ENCODE measurements around the gene SUGCT.
"Not testable (repeated sequence)": the region's sequence is repeated elsewhere in the genome, so short reads cannot be mapped to it uniquely, and the experiment has no call there.

The SUGCT gene

DNA sequence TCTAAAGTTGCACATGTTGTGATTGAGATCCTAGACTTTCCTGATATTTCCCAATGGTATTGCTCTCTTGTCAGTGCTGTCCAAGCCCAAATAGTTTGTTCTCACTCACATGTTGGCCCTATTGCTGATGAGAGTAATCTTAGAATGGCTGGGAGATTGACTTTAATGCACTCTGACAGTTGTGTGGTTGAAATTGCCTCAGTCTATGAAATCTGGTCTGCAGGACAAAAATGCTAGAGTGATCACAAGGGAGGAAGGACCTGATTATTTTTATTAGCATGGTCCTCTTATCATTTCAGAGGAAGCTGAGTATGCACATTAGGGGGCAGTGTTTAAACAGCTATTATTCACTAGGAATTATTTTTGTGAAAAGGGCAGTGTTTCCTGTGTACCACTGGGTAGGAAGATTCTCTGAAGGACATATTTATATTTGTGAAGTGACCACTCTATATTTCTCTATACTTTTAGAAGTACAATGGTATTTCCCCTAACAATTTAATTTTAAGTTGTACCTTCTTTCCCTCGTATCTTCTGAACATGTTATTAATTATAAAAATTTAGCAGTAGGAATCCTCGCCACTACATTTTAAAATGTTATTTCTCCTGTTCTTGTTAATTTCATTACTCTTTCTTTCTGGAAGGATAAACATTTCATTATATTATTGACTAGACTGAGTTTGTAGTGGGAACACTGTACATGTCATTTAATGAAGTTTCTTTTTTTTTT is 64.4 kb downstream of the SUGCT start:
- no peak for DNase-seq (ENCODE audit: extremely low read depth in 1 of 2, low read depth in 1 of 2)

DNA sequence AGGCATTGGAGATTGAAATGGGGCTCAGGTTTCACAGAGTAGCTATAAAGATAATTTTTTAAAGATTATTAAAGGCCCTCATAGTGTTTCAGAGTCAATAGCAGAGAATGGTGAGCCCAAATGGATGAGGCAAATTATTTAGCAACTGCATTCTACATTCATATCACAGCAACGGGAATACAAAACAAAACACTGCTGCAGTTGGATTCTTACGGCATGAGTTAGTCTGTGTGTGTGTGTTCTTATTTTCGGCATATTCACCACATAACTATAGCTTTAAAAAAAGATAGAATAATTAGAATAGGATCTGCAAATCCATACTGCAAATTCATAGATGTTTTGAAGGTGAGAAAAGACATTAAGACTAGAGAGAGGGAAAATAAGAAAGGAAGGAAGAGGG is 66.0 kb downstream of the SUGCT start:
- no peak for DNase-seq (ENCODE audit: extremely low read depth in 1 of 2, low read depth in 1 of 2)

DNA sequence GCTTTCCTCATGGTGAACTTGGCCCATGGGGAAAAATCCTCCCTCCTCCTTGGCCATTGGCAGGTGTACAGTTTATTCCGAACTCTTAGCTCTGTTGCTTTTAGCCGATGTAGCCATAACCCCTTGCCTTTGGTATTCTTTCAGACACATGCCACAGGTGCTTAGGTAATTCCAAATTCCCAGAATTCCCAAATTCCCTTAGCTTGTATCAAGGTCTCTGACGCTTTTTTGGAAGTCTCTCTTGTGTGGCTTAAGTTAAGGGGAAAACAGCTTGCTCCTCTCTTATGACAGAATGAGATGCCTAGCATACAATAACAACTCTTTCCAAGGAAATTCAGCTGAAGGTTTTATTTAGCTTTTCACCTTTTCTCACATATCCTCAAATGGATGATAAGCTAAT is 68.0 kb downstream of the SUGCT start:
- DNase-seq (ENCODE audit: extremely low read depth in 1 of 2, low read depth in 1 of 2): no peak

DNA sequence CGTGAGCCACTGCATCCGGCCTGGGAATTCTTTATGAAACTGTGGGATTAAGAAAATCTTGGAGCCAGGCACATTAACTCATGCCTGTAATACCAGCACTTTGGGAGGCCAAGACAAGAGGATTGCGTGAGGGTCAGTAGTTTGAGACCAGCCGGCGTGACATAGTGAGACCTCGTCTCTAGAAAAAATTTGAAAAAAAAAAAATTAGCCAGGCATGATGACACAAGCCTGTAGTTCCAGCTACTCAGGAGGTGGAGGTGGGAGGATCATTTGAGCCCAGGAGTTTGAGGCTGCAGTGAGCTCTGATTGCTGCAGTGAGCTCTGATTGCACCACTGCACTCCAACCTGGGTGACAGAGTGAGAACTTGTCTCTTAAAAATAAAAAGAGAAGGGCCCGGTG is 69.8 kb downstream of the SUGCT start:
- no peak for DNase-seq (ENCODE audit: extremely low read depth in 1 of 2, low read depth in 1 of 2)

DNA sequence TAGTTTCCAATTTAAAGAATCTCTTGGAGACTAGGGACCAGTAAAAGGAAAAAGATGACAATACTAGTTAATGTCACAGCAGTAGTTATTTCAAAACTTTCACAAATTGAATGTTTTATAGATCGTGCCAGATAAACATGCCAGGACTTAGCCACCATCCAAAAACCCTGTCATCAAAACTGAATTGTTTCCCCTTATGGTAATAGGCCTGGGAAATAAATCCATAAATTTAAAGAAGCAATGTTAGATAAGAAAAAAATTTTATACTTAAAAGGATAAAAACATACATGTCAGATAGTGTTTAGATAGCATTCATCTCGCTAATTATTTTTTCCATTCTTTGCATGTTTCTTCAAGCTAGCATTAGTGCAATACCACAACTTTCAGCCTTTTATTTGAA is 71.2 kb downstream of the SUGCT start:
- no peak for DNase-seq (ENCODE audit: extremely low read depth in 1 of 2, low read depth in 1 of 2)

DNA sequence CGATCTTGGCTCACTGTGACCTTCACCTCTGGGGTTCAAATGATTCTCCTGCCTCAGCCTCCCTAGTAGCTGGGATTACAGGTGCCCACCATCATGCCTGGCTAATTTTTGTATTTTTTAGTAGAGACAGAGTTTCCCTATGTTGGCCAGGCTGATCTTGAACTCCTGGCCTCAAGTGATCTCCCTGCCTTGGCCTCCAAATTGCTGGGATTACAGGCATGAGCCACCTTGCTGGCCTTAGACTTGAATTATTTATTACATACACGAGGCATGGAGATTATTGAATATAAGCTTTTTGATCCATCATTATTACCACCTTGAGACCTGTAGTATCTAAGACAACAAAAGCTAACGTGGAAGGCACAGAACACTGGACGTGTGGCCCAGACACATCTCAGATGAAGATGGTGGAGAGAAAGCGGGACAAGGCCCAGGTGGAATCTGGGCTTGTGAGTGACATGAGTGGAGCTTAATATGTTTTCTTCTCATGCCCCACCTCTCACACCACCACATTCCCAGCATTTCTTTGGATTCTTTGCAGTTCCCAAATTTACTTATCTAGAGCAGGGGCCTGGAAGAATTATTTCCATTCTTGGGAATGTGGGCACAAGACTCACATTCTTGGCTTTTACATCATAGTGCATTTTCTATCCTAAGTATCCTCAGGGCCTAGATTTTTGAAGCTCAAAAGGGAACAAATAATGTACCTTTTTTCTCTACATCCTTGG is 76.6 kb downstream of the SUGCT start:
- no peak for DNase-seq (ENCODE audit: extremely low read depth in 1 of 2, low read depth in 1 of 2)

DNA sequence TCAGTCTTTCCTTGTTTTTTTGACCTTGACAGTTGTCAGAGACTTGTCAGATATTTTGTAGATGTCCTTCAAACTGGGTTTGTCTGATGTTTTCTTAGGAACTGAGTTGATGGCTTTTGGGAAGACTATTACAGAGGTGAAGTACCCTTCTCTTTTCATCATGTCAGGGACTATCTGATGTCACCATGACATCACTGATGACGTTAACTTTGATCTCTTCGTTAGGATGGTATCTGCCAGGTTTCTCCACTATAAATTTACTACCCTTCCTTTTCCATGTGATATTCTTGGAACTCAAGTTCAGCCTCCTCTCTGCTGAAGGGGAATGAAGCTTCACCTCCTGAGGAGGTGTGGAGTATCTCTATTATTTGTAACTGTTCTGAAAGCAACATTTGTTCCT is 78.5 kb downstream of the SUGCT start:
- DNase-seq (ENCODE audit: extremely low read depth in 1 of 2, low read depth in 1 of 2): no peak

DNA sequence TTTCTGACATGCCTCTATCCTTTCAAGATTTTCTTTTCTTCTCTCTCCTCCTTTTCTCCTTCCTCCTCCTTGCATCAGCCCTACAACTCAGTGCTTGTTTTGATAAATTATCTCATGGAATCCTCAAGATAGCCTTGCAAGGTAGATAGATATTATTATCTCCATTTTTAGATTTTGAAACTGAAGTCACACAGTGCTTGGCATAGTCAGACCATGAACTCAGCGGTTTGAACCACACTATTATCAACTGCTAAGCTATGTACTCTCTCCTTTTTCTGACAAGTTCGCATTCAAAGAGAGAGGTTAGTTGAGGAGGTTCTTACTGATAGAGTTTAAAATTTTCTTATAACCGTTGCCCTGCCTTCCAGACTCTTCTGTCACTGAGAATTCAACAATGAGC is 79.1 kb downstream of the SUGCT start:
- DNase-seq (ENCODE audit: extremely low read depth in 1 of 2, low read depth in 1 of 2): no peak

DNA sequence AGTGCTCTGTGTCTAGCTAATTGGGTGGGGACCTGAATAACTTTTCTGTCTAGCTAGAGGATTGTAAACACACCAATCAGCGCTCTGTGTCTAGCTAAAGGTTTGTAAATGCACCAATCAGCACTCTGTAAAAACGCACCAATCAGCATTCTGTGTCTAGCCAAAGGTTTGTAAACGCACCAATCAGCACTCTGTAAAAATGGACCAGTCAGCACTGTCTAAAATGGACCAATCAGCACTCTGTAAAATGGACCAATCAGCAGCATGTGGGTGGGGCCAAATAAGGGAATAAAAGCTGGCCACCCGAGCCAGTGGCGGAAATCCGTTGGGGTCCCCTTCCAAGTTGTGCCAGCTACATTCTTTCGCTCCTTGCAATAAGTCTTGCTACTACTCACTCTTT is 83.8 kb downstream of the SUGCT start:
- DNase-seq (ENCODE audit: extremely low read depth in 1 of 2, low read depth in 1 of 2): not testable (repeated sequence)

DNA sequence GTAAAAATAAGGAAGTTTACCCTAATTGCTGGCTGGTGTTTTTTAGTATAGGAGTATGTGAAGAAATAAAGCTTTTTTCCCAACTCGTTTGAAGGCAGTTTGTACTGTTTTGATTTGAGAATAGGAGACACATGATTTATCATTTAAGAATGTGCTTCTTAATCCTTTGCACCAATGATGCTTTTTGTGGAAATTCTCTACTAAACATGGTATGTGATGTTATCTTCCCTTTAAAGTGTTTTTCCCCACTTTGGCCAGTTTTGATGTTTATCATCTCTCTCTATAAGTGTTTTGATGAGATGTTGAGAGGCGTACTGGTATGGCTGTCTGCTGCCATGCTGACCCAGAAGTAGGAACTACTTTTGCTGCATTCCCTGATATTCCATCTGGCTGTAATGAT is 85.1 kb downstream of the SUGCT start:
- no peak for DNase-seq (ENCODE audit: extremely low read depth in 1 of 2, low read depth in 1 of 2)

DNA sequence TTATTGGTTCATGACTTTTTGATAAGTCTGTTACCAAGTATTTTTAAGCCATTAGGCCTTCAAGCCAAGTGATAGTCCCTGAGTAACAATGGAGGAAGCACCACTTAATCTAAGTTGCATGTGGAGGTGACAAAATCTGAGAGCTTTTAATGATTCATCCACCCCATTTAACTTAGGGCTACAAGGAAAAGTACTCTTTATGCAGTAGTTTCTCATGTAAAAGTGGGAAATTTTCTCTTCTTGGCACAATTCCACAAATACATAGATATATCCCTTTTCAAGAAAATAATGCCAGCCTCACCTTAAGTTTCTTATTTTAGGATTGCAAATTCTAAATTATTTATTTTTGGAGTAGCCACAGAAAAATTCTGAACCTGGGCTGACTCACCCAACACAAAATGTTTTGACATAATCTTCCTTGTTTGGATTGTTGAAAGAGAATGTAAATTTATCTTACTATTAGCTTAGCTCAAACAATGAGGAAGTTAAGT is 85.7 kb downstream of the SUGCT start:
- no peak for DNase-seq (ENCODE audit: extremely low read depth in 1 of 2, low read depth in 1 of 2)

DNA sequence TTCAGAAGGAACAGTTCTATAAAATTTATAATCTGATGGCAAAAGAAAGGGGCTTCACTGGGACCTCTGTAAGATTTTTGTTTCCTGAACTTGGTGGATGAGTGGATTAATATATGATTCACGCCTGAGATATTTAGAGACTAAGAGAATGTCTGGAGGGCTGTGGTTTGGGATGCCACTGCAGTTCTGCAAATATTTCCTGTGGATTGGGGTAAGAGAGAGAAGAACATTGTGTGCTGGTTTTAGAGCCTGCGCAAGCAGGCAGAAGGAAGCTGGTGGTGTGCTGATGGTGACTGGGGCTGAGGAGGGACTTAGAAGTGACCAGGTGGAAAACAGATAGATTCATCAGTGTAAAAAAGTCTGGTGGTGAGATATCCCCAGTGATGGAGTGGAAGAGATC is 87.0 kb downstream of the SUGCT start:
- no peak for DNase-seq (ENCODE audit: extremely low read depth in 1 of 2, low read depth in 1 of 2)

DNA sequence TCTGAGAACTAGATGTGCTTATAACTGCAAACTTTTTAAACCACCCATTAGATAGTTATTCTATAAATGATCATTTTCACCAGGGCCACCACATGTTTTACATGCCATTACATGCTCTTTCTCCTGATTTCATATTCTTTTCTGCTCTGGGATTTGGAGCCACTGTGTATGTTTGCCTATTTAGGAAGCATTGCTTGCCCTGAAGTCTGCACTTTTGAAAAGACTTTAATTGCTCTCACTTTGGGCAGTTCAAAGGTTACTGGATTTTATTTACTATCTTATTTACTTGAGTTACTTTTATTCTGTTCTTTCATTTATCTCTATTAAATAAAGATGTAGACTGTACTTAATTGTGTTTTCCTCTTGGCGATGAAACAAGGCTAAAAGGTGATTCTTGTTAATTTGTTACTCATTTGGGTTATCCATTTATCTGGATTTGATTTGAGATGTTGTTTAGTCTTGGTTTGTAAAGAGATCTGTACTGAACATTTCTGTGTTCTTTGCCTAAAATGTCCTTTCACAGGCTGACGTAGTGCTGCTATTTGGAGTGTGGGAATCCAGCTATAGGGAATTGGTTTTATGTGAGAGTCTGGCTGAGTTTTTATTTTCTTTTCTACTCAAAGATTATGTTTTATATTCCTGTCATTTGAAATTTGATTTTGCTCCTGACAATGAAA is 88.8 kb downstream of the SUGCT start:
- no peak for DNase-seq (ENCODE audit: extremely low read depth in 1 of 2, low read depth in 1 of 2)

DNA sequence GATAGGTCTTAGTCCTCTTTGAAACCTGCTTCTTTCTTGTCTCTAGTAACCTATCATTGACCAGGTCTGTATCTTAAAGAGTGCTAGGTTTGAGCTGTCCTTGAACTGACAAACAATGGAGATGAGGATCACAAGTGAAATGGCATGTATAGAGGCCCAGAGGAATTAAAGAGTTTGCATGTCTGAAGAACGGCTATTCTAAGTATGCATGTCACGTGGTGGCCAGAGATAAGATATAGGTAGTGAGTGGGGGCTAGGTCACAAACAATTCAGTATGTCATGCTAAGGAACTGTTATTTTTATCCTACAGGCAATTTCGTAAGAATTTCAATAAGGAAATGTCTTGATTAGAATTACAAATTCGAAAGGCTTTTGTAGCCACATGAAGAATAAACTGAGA is 95.3 kb downstream of the SUGCT start:
- no peak for DNase-seq (ENCODE audit: extremely low read depth in 1 of 2, low read depth in 1 of 2)

DNA sequence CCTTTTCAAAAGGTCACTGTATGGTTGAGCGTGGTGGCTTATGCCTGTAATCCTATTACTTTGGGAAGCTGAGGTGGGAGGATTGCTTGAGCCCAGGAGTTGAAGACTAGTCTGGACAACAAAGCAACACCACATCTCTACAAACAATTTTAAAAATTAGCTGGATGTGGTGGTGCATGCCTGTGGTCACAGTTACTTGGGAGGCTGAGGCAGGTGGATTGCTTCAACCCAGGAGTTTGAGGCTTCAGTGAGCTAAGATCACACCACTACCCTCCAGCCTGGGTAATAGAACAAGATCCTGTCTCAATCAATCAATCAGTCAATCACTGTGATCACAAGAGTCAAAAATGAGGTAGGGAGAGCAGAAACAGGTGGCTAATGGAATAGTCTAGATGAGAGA is 97.0 kb downstream of the SUGCT start:
- DNase-seq (ENCODE audit: extremely low read depth in 1 of 2, low read depth in 1 of 2): no peak

DNA sequence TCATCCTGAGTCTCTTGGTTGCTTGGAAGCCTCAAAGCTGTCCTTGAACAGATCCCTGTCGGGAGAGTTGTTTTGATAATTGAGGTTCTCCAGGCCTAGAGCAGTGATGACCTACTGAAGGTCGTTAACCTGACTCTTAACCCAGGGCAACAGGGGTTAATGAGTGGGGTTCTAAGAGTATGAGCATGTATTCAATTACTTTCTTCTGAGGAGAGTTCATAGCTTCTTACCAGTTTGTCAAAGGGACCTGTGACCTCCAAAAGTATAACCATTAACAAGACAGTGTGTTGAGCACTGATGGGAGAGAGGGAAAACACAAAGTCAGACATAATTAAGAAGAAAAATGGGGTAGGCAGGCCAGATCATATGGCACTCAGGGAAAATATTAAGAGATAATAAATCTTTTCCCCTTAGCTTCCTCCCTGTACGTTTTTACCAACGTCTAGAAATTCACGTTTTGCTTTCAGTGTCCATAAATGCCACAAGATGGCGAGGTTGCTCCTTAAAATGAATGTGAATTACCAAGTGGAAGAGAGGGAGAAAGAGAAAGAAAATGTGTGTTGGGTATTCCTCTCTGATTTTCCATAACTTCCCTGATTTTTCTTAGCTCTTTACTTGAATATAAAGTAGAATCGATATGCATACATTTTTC is 97.6 kb downstream of the SUGCT start:
- no peak for DNase-seq (ENCODE audit: extremely low read depth in 1 of 2, low read depth in 1 of 2)

DNA sequence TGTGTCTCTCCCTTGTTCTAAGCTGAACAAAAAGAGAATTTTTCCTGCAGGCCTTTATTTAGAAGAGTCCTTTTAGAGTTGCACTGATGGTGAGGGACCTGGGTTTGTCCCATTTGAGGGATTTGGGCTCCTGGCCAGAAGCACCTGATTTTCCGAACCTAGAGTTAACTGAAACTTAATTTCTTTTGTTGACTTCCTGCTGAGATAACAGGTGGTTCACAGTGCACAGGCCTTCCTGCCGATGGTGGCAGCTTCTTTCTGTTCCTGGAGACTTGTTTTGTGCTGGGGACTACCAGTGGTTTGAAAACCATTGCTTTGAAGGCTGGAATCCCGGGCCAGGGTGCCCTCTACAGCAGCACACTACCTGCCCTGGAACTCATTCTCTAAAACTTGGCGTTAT is 99.2 kb downstream of the SUGCT start:
- no peak for DNase-seq (ENCODE audit: extremely low read depth in 1 of 2, low read depth in 1 of 2)

DNA sequence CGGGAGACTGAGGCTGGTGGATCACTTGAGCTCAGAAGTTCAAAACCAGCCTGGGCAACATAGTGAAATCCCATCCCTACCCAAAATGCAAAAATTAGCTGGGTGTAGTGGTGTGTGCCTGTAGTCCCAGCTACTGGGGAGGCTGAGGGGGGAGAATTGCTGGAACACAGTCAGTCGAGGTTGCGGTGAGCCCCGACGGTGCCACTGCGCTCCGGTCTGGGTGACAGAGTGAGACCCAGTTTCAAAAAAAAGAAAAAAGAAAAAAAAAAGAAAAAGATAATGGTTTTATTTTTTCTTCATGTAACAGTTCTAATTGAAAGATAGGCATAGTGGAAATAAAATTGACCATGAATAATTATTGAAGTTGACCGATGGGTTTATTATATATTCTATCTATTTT is 99.9 kb downstream of the SUGCT start:
- no peak for DNase-seq (ENCODE audit: extremely low read depth in 1 of 2, low read depth in 1 of 2)

DNA sequence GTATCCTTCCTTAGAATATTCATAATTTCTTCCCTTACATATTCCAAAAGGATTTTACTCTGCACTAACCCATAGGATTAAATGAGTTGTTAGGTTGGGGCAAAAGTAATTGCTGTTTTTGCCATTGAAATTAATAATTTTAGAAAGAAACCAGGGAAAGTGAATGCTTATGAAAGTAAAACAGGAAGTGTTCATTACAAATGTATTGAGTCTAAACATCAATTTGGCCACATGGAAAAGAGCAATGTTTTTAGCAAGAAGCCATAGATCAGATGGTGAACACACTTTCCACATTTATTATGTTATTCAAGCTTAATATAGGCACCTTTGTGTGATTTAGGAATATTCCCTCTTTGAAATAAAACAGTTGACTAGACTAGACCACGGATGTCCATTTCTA is 102.9 kb downstream of the SUGCT start:
- no peak for DNase-seq (ENCODE audit: extremely low read depth in 1 of 2, low read depth in 1 of 2)

DNA sequence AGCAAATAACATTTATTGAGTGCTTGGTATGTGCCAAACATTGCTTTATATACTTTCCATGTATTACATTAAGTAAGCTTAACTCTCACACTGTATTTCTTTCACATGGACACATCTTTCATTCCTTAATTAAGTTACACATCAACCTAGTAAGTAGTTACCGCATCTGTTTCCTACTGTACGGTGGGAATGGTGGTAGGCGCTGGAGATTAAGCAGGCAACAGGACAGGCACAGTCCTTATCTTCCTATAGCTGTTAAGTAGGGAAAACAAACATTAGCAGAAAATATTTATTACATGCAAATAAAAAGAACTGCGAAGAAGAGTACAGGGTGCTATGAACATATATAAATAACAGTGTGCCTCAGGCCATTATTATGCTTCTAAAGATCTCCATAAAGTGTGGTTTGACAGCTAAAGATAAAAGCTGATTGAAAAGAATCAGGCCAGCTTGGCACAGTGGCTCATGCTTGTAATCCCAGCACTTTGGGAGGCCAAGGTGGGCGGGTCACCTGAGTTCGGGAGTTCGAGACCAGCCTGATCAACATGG is 105.0 kb downstream of the SUGCT start:
- DNase-seq (ENCODE audit: extremely low read depth in 1 of 2, low read depth in 1 of 2): no peak

DNA sequence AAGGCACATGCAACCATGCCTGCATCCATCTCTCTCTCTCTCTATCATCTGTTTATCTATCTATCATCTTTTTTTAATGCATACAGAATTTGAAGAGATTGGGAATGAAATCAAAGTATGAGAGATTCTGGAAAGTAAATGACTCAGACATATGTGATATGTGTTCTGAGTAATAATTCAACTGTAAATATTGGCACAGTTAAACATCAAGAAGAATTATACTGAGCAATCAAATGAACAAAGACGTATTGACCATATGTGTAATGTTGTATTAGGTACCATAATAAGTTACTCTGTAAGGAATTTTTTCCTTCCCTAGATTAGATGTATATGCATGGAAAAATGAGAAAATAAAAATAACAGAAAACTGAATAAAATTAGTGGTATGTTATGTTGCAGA is 108.3 kb downstream of the SUGCT start:
- no peak for DNase-seq (ENCODE audit: extremely low read depth in 1 of 2, low read depth in 1 of 2)

Measured in activated CD8-positive, alpha-beta memory T cell treated with anti-CD3 and anti-CD28 coated beads for 1 hour (primary cell).